ENCODE data around the gene CLMN.
"Not testable (repeated sequence)": the region's sequence is repeated elsewhere in the genome, so short reads cannot be mapped to it uniquely, and the experiment has no call there.

The CLMN gene

GRCh38 chr14:95215094-95215725 is 104.5 kb downstream of the CLMN start:
- DNase-seq, result no peak

- DNase-seq, result no peak
These were observed 105.9 kb downstream of the CLMN start for GRCh38 chr14:95213774-95214173.

GRCh38 chr14:95211721-95212504 is 107.8 kb downstream of the CLMN start:
- DNase-seq, result no peak

- DNase-seq, result no peak
These were observed 109.0 kb downstream of the CLMN start for GRCh38 chr14:95210699-95211098.

GRCh38 chr14:95208598-95208997 is 111.1 kb downstream of the CLMN start:
- DNase-seq, result no peak

- no peak for DNase-seq
These were observed 112.1 kb downstream of the CLMN start for GRCh38 chr14:95207475-95208233.

DNA sequence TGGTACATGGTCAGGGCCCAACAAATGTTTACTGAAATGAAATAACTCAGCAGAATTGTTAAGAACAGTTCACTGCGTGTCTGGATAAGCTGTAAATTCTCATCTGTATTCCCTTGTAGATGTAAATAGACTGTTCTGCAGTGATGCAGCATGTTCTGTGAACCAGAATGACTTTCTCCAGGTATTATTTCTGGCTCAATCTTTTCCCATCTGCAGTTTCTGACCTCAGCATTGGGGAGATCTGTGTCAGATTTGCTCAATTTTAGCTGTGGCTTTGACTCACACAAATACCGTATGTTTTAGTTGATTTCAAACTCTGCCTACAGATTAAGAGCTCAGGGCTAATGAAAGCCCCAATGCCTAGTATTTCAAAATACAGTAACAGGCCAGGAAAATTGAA is 113.2 kb downstream of the CLMN start:
- no peak for DNase-seq

DNA sequence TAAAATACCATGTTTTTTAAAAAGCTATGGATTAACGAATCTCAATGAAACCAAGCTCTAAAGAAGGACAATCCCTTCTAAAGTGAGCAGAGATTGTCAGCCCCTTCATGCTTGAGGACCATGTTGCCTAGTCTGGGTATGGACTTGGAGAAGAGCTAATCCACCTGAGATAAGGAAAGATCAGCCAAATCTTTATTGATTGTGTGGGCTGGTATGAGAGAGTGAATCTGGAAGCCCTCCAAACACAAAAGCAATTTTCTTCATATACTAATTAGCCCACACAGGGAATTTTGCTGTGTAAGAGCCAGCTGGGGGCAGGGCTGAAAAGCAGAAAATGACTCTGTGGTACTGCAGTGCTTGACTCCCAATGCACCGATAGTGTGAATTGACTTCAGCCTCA is 115.0 kb downstream of the CLMN start:
- no peak for DNase-seq

- not testable (repeated sequence) for DNase-seq
These were observed 118.0 kb downstream of the CLMN start for GRCh38 chr14:95201745-95202144.

GRCh38 chr14:95200404-95200803 is 119.3 kb downstream of the CLMN start:
- DNase-seq, result no peak

DNA sequence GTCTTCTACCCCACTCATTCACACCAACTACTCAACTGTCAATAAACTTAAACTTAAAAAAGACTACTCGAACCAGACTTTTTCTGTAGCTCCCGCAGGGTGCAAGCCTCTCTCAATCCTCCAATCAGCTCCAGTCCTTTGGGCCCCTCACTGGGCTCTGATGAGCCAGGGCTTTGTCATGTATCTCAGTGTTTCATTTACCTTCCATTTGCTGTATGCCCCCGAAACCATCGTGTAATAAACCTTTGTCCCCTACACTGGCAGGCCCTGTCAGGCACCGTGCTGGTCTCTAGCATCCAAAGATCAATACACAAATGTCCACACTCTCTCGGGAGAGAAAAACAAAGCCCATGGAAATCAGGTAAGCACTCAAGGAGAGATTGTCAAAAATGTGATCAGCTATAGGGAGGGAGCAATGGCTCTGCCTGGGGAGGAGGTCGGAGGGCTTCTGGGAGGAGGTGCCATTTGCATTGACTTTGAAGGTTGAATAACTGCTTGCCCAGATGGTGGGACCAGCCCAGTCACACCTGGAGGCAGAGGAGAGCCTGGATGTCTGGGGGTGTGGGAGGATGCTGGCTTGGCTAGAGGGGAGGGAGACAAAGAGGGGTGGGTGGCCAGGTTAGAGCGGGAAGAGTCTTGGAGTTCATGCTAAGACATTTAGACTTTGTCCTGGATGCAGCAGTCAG is 120.3 kb downstream of the CLMN start:
- DNase-seq, result no peak

DNA sequence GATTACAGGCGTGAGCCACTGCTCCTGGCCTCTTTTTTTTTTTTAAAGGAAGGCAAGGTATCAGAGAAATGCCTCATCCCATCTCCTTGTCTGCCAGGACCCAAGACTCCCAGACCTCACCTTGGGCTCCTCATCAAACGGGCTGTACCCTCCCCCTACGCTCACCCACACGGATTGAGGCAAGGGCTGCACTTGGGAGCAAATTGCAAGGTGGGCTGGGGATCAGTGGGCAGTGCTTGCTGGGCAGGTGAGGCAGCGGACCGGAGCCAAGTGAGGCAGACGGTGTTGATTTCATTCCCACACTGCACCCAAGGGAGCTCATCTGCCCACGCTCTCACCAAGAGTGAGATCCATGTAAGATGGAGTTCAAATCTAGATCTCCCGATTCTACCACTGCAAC is 121.4 kb downstream of the CLMN start:
- no peak for DNase-seq

GRCh38 chr14:95197551-95197950 is 122.2 kb downstream of the CLMN start:
- no peak for DNase-seq

DNA sequence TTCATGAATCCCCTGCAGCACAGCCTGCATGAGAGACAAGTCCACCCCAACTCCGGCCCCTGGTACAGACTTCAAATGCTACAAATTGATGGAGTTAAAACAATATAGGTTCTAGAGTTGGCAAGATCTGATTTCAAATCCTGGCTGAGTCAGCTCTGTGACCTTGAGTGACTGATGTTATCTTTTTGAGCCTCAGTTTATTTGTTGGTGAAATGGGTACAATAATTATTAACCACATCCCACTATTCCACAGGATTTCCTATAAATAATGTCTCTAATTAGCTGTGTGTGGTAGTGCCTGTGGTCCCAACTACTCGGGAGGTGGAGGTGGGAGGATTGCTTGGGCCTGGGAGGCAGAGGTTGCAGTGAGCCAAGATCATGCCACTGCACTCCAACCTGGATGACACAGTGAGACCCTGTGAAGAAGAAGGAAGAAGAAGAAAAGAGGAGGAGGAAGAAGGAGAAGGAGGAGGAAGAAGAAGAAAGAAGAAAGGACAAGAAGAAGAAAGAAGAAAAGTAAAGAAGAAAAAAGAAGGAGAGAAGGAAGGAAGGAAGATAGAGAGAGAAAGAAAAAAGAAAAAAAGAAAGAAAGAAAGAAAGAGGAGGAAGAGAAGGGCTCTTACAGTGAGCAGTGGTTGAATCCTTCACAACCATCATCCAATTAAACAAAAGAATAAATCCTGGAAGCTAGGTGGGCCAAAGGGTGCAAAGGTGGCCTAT is 122.7 kb downstream of the CLMN start:
- no peak for DNase-seq

DNA sequence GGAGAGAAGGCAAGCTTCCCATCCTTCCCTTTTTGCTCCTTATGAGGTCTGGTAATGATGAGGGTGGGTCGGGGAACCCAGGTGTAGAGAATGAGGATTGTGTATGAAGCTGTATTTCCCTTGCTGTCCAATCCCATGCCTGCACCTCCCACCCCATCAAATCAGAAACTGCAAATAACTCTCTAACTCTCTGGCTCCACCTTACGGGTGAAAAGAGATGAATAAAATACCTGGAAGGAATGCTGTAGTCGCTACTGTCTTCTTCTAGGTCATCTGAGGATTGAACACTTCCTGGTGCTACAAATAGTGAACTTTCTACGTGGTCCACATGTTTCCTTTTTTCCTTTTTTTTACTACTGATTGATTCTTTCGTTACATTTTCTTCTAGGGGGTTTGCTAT is 123.4 kb downstream of the CLMN start:
- DNase-seq, result no peak

- DNase-seq, result no peak
These were observed 124.7 kb downstream of the CLMN start for GRCh38 chr14:95195031-95195430.

DNA sequence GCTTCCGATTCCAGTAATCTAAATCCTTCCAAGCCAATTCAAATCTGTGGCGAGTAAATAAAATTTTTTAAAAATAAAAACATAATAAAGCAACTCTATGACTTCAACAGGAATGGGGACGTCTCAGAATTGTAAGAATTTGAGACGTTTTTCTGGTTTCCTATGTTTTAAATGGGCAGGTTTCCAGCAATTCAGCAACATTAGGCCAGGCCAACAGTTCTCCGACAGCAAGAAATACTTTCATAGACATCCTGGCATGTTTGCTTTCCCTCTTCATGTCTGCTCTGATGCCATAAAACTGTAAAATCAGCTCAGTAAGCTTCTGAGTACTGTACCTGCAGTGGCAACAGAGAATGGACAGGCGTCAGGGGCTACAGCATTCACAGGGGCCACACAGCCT is 126.6 kb downstream of the CLMN start:
- no peak for DNase-seq

- no peak for DNase-seq
These were observed 127.4 kb downstream of the CLMN start for GRCh38 chr14:95192311-95192710.

DNA sequence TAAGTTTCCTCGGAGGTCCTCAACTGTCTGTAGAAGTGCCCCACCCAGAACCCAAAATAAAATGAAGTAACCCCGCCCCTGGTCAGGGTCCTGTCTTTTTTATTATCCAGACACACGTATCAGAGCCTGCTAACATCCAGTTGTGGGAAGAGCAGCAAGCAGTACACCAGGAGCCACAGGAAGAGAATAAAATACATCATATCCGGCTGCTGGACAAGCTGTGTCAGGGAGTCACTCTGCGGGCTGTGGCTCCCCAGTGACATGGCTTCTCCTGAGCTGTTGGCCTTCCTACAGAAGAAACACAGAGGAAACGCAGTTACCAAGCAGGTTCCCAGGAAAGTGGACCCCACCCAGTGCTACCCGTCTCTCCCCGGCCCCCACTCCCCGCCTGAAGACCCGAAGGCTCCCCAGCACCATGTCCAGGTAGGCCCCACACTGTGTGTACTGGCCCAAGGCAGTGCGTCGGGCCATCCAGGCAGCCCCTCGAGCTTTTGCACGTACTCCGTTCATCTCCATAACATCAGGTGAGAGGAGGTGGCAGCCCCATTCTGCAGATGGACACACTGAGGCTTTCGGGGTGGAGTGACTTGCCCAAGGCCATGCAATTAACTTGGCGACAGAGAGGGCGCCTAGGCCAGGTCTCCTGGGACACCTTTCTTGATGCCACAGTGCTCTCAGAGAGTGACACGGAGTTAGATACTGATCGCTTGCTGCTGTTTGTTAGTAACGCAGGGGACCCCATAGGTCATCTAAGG is 128.1 kb downstream of the CLMN start:
- DNase-seq, result peak; percentile 11

GRCh38 chr14:95190857-95191256 is 128.9 kb downstream of the CLMN start:
- DNase-seq, result no peak

- DNase-seq, result no peak
These were observed 129.3 kb downstream of the CLMN start for GRCh38 chr14:95190346-95190840.

Measured in CD4-positive, alpha-beta T cell treated with Interferon gamma for 1 hour (primary cell).